Measurements from ENCODE around the gene KHDRBS2.

Gene KHDRBS2

DNA sequence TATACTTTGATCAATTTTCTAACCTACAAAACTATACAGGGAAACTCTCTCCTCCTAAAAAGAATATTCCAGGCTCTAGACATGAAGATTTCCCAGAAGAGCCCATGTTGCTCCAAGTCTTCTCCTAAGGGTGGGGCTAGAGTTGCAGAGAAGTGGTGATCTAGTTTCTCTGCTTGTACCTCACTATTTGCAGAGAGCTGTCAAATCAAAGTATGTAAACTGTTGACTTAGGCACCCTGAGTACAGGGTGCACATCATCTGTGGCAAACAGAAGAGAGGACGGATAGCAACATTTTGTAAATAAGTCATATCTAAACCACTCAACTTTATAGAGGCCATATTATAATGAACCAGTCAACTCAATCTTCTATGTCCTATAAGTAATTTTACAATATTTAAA, 250.1 kb downstream of the KHDRBS2 start:
- DNase-seq (ENCODE audit: low read depth in 2 of 2): no peak

GRCh38 chr6:62013719-62014118, 272.3 kb downstream of the KHDRBS2 start:
- no peak for DNase-seq (ENCODE audit: low read depth in 2 of 2)

DNA sequence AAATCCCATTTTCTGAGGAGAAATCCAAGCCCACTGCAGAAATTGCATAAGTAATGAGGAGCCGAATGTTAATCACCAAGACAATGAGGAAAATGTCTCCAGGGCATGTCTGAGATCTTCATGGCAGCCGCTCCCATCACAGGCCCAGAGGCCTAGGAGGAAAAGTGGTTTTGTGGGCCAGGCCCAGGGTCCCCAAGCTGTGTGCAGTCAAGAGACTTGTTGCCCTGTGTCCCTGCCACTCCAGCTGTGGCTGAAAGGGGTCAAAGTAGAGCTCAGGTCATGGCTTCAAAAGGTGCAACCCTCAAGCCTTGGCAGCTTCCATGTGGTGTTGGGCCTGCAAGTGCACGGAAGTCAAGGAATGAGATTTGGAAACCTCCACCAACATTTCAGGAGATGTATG, 276.6 kb downstream of the KHDRBS2 start:
- DNase-seq (ENCODE audit: low read depth in 2 of 2): no peak

DNA sequence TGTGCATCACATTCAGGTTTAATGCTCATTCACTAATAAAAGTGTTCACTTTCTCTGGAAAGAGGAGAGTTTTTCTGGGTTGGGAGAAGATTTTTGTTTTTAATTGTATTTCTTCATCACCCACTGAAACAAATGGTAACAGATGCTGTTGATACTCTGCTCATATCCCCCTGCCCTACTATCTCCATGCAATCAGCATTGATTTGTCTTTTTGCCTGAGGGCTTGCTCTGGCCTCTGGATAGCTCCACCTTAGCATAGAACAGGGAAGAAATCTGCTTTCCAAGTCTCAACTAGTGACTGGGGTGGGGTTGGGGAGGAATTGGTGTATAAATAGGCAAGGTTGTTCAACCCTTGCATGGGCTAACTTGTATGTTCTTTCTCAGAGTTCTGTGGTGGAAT, 296.4 kb downstream of the KHDRBS2 start:
- no peak for DNase-seq (ENCODE audit: low read depth in 2 of 2)

- no peak for DNase-seq (ENCODE audit: low read depth in 2 of 2)
Observed at GRCh38 chr6:61980622-61981021, 305.4 kb downstream of the KHDRBS2 start.

DNA sequence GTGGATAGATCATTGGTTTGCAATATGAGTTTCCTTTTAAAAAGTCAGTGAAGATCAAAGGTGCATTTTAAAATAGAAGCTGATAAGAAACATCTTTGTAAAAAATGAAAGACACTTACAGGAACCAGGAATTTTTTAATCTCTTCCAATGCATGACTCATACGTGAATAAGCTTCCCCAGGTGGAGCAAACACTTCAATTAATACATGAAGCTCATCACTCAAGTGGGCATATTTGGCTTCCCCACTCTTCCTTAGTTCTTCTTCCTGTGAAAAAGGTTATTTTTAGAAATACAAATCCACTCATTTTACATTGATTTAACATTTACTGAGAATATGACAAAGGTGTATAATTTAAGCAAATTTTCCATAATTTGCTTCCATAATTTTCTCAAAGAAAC, 308.1 kb downstream of the KHDRBS2 start:
- DNase-seq (ENCODE audit: low read depth in 2 of 2): no peak

- no peak for DNase-seq (ENCODE audit: low read depth in 2 of 2)
Observed at GRCh38 chr6:61977099-61977498, 308.9 kb downstream of the KHDRBS2 start.

GRCh38 chr6:61959196-61959595, 326.8 kb downstream of the KHDRBS2 start:
- DNase-seq (ENCODE audit: low read depth in 2 of 2): no peak

DNA sequence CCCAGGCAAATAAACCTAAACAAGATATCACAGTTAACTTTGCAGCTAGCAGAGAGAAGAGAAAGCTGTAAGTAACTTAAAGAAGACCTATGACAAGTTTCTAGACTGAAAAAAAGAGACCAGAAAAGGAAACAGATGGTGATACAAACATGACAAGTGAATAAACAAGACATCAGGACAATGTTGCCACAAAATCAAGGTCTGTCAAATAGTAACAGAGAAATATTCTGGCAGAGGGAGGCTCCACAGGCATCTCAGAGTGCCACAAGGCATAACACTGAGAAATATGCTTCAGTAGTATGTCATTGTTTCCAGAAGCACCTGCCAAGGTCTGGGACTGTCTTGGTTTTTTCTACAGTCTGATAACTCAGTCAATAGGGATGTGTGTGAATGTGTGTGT, 332.2 kb downstream of the KHDRBS2 start:
- no peak for DNase-seq (ENCODE audit: low read depth in 2 of 2)

GRCh38 chr6:61951586-61951985, 334.4 kb downstream of the KHDRBS2 start:
- DNase-seq (ENCODE audit: low read depth in 2 of 2): no peak

GRCh38 chr6:61950811-61951210, 335.2 kb downstream of the KHDRBS2 start:
- DNase-seq (ENCODE audit: low read depth in 2 of 2): no peak

- no peak for DNase-seq (ENCODE audit: low read depth in 2 of 2)
Observed at GRCh38 chr6:61949971-61950370, 336.1 kb downstream of the KHDRBS2 start.

DNA sequence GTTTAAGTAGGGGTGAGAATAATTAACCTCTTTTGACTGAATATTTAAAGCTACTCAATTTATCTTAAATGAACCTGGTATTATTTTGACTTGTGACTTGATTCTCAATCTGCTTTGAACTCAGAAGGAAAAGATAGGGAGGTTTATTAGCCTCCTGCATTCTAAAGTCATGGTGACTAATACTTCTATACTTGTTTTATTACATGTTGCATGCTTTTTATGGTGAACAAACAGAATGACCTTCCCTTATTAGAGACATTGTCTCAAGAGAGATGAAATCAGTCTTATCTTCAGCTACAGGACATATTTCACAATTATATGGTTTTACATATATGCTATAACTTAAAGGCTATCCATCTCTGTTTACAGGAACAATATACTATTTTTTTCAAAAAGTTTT, 336.9 kb downstream of the KHDRBS2 start:
- DNase-seq (ENCODE audit: low read depth in 2 of 2): no peak

GRCh38 chr6:61947311-61947947, 338.6 kb downstream of the KHDRBS2 start:
- DNase-seq (ENCODE audit: low read depth in 2 of 2): no peak

GRCh38 chr6:61940919-61941318, 345.1 kb downstream of the KHDRBS2 start:
- no peak for DNase-seq (ENCODE audit: low read depth in 2 of 2)

GRCh38 chr6:61935242-61935846, 350.7 kb downstream of the KHDRBS2 start:
- DNase-seq (ENCODE audit: low read depth in 2 of 2): no peak

DNA sequence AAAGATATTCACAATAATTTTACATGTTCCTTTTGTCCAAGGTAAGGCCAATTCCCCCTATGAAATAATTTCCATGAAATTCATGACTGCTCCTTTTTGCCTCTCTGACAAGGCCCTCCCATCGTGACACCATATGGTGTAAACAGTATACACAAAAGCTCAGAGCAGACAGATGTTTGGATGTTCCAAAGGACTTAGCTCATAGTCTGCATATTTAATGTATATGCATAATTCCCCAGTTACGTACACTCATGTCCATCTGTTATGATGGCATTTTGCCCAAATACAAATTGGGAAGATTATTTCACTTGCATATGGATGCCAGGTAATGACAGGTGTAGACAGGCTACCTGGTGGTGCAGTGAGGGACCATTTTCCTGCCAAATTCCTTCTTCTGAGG, 376.5 kb downstream of the KHDRBS2 start:
- no peak for DNase-seq (ENCODE audit: low read depth in 2 of 2)

DNA sequence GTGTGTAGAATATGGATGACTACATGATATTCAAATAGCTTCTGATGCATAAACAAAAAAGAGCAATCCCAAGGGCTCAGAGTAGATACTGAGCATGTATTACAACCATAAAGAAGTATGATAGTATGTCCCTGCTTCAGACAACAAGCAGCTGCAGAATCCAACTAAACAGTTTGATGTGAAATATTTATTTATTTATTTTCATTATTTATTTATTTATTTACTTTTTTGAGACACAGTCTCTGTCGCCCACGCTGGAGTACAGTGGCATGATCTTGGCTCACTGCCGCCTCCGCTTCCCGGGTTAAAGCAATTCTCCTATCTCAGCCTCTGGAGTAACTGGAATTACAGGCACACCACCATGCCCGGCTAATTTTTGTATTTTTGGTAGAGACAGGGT, 384.3 kb downstream of the KHDRBS2 start:
- no peak for DNase-seq (ENCODE audit: low read depth in 2 of 2)

DNA sequence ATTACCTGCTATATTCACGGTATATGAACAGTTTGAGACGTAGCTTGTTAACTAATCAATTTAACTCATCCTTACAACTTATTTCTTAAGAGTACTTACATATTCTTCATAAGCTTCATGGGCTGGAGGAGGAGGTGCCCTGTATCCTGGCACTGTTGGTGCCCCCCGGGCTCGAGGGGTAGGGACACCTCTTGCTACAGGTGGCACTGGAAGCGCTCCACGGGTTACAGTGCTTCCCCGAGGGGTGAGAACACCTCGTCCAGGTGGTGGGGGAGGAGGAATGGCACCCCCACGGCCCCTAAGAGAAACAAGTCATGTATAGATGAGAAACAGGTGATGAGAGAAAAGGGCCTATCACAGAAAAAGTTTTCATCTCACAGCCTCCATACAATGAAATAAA, 391.5 kb downstream of the KHDRBS2 start:
- DNase-seq (ENCODE audit: low read depth in 2 of 2): no peak

DNA sequence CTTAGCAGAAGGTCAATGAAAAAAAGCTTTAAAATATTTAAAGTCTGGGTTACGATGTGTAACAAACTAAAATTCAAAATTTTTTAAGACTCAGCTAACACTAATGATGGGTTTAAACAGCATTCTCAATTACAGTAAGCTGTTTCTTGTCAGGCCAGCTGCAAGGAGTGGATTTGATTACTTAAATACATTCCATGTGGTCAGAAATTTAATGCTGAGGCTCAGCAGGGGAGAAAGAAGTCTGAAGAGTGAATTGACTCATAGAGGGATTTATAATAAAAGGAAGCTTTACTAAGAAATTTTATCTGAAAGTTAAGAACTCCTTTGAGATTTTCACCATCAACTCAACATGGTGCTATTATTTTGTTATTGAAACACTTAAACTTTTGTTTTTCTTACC, 398.6 kb downstream of the KHDRBS2 start:
- DNase-seq (ENCODE audit: low read depth in 2 of 2): no peak

DNA sequence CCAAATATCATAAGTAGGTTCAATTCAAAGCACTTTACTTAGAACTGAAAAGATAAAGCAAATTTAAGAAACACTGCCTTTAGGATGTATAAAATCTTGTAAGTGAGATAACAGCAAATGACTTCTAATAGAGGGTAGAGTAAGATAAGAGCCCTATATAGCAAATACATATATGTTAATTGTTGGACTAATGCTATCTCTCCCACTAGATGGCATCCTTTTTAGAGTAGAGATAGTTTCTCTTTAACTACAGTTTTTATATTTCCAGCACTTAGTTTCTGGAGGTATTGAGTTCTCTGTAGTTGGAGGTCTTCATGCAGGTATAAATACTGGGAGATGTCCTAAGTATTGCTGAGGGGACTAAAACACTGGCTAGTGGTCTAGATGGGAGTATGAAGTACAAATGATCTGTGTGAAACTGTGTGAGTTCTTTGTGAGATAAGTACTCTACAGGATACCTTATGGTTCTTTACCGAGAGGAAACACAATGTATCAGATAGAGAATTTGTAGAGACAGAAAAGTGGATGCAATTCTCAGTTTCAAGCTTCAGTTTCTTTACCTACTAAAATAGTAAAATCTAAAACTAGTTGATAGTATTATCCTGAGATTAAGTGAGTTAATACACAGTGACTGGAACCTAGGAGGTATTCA, 399.3 kb downstream of the KHDRBS2 start:
- no peak for DNase-seq (ENCODE audit: low read depth in 2 of 2)

DNA sequence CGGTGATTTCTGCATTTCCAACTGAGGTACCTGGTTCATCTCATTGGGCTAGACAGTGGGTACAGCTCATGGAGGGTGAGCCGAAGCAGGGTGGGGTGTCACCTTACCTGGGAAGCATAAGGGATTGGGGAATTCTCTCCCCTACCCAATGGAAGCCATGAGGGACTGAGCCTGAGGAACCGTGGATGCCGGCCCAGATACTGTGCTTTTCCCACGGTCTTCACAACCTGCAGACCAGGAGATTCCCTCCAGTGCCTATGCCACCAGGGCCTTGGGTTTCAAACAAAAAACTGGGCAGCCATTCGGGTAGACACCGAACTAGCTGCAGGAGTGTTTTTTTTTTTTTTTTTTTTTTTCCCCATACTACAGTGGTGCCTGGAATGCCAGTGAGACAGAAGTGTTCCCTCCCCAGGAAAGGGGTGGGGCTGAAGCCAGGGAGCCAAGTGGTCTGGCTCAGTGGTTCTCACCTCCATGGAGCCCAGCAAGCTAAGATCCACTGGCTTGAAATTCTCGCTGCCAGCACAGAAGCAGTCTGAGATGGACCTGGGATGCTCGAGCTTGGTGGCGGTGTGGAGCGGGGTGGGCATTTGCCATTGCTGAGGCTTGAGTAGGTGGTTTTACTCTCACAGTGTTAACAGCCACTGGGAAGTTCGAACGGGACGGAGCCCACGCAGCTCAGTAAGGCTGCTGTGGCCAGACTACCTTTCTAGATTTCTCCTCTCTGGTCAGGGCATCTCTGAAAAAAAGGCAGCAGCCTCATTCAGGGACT, 416.2 kb downstream of the KHDRBS2 start:
- no peak for DNase-seq (ENCODE audit: low read depth in 2 of 2)

Data from activated CD8-positive, alpha-beta memory T cell treated with anti-CD3 and anti-CD28 coated beads for 4 hours (primary cell).